ENCODE data around the gene RTTN.

The RTTN gene

DNA sequence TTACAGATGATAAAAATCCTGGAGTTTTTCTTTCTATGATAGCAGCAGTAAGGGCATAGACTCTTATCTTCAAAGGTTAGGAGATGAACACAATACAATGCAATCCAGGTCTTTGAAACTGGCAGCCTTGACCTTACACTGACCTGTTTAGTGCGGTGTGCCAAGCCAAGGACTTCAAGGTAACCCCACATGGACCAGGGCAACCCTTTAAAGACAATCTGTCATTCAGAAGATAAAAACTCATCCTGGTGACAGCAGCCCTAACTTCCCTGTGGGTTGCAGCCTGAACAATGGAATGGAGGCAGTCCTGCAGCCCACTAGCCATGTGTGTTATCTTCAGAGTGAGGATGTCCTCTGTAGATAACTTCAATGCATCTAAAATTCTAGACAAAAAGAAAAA is 78.1 kb downstream of the RTTN start:
- TF ChIP-seq SIN3A (IDR thresholded peaks at IDR 0.05; ENCODE audit: borderline replicate concordance, insufficient read depth, low read length) (no peak), FOXP2 (optimal IDR thresholded peaks at IDR 0.05; ENCODE audit: borderline replicate concordance, extremely low read depth, extremely low read length, insufficient read depth) (no peak), TAF1 (IDR thresholded peaks at IDR 0.05; ENCODE audit: borderline replicate concordance, insufficient read depth, low read length) (no peak), POLR2AphosphoS5 (IDR thresholded peaks at IDR 0.05; ENCODE audit: low read depth, low read length) (no peak)
- TF ChIP-seq, protein P1, sequence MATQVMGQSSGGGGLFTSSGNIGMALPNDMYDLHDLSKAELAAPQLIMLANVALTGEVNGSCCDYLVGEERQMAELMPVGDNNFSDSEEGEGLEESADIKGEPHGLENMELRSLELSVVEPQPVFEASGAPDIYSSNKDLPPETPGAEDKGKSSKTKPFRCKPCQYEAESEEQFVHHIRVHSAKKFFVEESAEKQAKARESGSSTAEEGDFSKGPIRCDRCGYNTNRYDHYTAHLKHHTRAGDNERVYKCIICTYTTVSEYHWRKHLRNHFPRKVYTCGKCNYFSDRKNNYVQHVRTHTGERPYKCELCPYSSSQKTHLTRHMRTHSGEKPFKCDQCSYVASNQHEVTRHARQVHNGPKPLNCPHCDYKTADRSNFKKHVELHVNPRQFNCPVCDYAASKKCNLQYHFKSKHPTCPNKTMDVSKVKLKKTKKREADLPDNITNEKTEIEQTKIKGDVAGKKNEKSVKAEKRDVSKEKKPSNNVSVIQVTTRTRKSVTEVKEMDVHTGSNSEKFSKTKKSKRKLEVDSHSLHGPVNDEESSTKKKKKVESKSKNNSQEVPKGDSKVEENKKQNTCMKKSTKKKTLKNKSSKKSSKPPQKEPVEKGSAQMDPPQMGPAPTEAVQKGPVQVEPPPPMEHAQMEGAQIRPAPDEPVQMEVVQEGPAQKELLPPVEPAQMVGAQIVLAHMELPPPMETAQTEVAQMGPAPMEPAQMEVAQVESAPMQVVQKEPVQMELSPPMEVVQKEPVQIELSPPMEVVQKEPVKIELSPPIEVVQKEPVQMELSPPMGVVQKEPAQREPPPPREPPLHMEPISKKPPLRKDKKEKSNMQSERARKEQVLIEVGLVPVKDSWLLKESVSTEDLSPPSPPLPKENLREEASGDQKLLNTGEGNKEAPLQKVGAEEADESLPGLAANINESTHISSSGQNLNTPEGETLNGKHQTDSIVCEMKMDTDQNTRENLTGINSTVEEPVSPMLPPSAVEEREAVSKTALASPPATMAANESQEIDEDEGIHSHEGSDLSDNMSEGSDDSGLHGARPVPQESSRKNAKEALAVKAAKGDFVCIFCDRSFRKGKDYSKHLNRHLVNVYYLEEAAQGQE (IDR thresholded peaks at IDR 0.05; ENCODE audit: insufficient read depth in 1 of 2, low read depth in 2 of 2, low read length in 2 of 2), result no peak

DNA sequence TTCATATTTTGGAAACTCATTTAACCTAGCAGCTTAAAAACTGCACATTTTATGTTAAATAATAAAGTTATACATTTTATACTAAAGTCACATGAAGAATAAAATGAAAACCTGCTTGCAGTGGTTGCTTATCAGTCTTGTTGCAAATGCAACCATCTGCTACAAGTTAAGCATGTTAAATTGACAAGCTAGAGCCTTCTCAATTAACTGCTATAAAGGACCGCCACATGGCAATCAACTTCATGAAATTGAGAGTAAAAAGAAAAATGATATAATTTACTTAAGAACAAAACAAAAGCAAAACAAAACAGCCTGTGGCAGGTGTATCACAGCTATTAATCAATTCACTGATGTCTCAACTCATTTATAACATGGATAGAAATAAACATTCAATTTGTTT is 78.7 kb downstream of the RTTN start:
- no peak for TF ChIP-seq FOXP2 (optimal IDR thresholded peaks at IDR 0.05; ENCODE audit: borderline replicate concordance, extremely low read depth, extremely low read length, insufficient read depth)
- no peak for TF ChIP-seq POLR2AphosphoS5 (IDR thresholded peaks at IDR 0.05; ENCODE audit: low read depth, low read length)
- no peak for TF ChIP-seq SIN3A (IDR thresholded peaks at IDR 0.05; ENCODE audit: borderline replicate concordance, insufficient read depth, low read length)
- TF ChIP-seq TAF1 (IDR thresholded peaks at IDR 0.05; ENCODE audit: borderline replicate concordance, insufficient read depth, low read length), result no peak
- TF ChIP-seq, protein P1 (IDR thresholded peaks at IDR 0.05; ENCODE audit: insufficient read depth in 1 of 2, low read depth in 2 of 2, low read length in 2 of 2), result no peak

DNA sequence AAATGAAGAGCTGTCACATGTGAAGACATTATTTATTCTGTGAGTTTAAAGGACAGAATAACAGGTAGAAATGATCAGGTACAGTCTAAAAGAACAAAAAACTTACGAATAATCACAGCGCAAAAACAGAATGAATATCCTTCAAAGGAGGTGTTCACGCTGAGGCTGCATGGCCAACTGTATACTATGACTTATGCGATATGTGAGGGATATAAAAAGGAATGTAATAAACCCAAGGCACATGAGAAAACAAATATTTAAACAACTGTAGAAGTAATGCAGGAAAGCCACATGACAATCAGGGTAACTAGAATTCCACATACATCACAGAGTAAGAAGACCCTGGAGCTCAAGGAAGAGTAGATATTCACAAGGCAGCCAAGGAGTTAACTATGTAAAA is 81.3 kb downstream of the RTTN start:
- TF ChIP-seq SIN3A (IDR thresholded peaks at IDR 0.05; ENCODE audit: borderline replicate concordance, insufficient read depth, low read length) (no peak), TAF1 (IDR thresholded peaks at IDR 0.05; ENCODE audit: borderline replicate concordance, insufficient read depth, low read length) (no peak), POLR2AphosphoS5 (IDR thresholded peaks at IDR 0.05; ENCODE audit: low read depth, low read length) (no peak), FOXP2 (optimal IDR thresholded peaks at IDR 0.05; ENCODE audit: borderline replicate concordance, extremely low read depth, extremely low read length, insufficient read depth) (no peak)
- TF ChIP-seq, protein P1 (IDR thresholded peaks at IDR 0.05; ENCODE audit: insufficient read depth in 1 of 2, low read depth in 2 of 2, low read length in 2 of 2), result no peak

DNA sequence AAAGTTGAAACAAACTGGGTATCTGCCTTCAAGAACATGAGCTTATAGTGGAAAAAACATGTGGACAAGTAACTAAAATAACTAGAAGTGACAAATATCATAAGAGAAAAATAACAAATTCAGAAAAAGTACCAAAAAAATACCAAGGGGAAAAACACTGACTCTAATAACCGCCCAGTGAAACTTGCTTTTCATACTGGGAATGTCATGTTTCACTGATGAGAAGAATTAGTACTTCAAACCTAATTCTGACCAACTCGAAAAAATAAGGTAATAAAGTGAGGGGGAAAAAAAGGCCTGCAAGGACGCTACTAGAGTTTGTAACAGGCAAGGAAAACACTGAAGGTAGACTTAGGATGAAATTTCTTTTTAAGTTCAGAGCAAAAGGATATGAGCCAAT is 83.6 kb downstream of the RTTN start:
- no peak for TF ChIP-seq POLR2AphosphoS5 (IDR thresholded peaks at IDR 0.05; ENCODE audit: low read depth, low read length)
- TF ChIP-seq, protein P1 (IDR thresholded peaks at IDR 0.05; ENCODE audit: insufficient read depth in 1 of 2, low read depth in 2 of 2, low read length in 2 of 2), result no peak
- no peak for TF ChIP-seq TAF1 (IDR thresholded peaks at IDR 0.05; ENCODE audit: borderline replicate concordance, insufficient read depth, low read length)

DNA sequence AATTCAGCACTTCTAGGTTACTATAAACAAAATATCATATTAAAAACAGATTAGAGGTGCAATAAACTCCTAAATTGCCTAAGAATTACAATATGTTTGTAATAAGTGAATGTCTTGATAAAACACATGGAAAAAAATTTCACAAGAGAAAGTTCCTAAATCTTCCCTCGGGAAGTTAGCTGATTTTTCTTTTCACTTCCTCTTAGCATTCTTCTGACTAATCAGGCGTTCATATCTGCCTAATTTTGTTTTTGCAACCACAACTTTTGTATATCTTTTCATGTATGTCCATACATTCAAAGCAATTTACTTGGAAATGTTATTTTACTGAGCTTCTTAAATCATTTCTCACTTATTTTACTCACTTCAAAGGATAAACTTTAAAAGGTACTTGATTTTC is 88.5 kb downstream of the RTTN start:
- TF ChIP-seq SIN3A (IDR thresholded peaks at IDR 0.05; ENCODE audit: borderline replicate concordance, insufficient read depth, low read length) (no peak), TAF1 (IDR thresholded peaks at IDR 0.05; ENCODE audit: borderline replicate concordance, insufficient read depth, low read length) (no peak), FOXP2 (optimal IDR thresholded peaks at IDR 0.05; ENCODE audit: borderline replicate concordance, extremely low read depth, extremely low read length, insufficient read depth) (no peak), POLR2AphosphoS5 (IDR thresholded peaks at IDR 0.05; ENCODE audit: low read depth, low read length) (no peak)
- TF ChIP-seq, protein P1 (IDR thresholded peaks at IDR 0.05; ENCODE audit: insufficient read depth in 1 of 2, low read depth in 2 of 2, low read length in 2 of 2), result no peak

All from PFSK-1 (cell line).